Panc1 (cell line): ENCODE measurements around the gene GRM2. TPM values are rescaled to one million over a fixed set of nuclear protein-coding genes. Genes with fewer than 3 reads are reported as not detected.

Source experiments
- ATAC-seq: fragments of 200-7000 bp; cut with Tn5 transposase; 2 replicates; pipeline ENCODE4 v1.9.1; 2020; ENCODE audit warnings: mild to moderate bottlenecking, moderate library complexity
- BruUV-seq: library from RNA; stranded (reverse); fragments of 400-500 nt; replicated peaks from 2 replicates; lab custom pipeline; 2021; lab: Mats Ljungman, UMichigan
- CTCF ChIA-PET: fragments of 300-600 bp; sonication (Branson Sonifier 250); formaldehyde crosslinking; loops from one replicate; lab custom pipeline; 2022; ENCODE audit warnings: antibody characterized with exemption; lab: Charles Lee
- POLR2A ChIA-PET: fragments of 300-600 bp; sonication (Branson Sonifier 250); formaldehyde crosslinking; loops from one replicate; lab custom pipeline; 2022; ENCODE audit warnings: antibody characterized with exemption; lab: Charles Lee
- DNase-seq: peaks from one replicate; pipeline ENCODE4 v3.0.0-alpha.2; 2010; ENCODE audit warnings: low read depth, low spot score
- H3K27ac ChIP-seq: 2 replicates; pipeline ENCODE4 v1.5.1; 2011; ENCODE audit warnings: mild to moderate bottlenecking, low read length, inconsistent platforms
- H3K27me3 ChIP-seq: fragments of 200-500 bp; sonication (Bioruptor generic); 2 replicates; pipeline ENCODE4 v1.6.0; 2014; ENCODE audit warnings: low read length, inconsistent platforms; ENCODE audit not compliant: control insufficient read depth, insufficient read depth
- H3K36me3 ChIP-seq: fragments of 200-500 bp; sonication (Bioruptor generic); 2 replicates; pipeline ENCODE4 v1.5.1; 2014; ENCODE audit warnings: inconsistent platforms, mild to moderate bottlenecking, low read length, moderate library complexity; ENCODE audit not compliant: control insufficient read depth, insufficient read depth
- H3K4me1 ChIP-seq: 2 replicates; pipeline ENCODE4 v1.5.1; 2011; ENCODE audit warnings: inconsistent platforms, mild to moderate bottlenecking, low read length, moderate library complexity; ENCODE audit not compliant: control insufficient read depth, insufficient read depth
- H3K4me3 ChIP-seq, 2 experiments: 2 replicates each; pipeline ENCODE4 v1.5.1; 2011 to 2012; ENCODE audit warnings: low read depth in 2 of 2, low read length in 2 of 2, mild to moderate bottlenecking in 2 of 2, inconsistent platforms in 1 of 2, moderate library complexity in 1 of 2
- H3K9me3 ChIP-seq: fragments of 200-500 bp; sonication (Bioruptor generic); 2 replicates; pipeline ENCODE4 v1.5.1; 2014; ENCODE audit warnings: low read depth, mild to moderate bottlenecking, inconsistent platforms, low read length, moderate library complexity; ENCODE audit not compliant: control insufficient read depth, insufficient read depth
- POLR2AphosphoS5 ChIP-seq: IDR thresholded peaks from 2 replicates; pipeline ENCODE4 v1.6.1; 2012; ENCODE audit warnings: mild to moderate bottlenecking, low read depth, low read length, moderate library complexity
- REST ChIP-seq, 2 experiments: IDR thresholded peaks; 2 replicates each; pipeline ENCODE4 v1.6.1; 2011 to 2012; ENCODE audit warnings: low read depth in 2 of 2, control low read depth in 1 of 2, low read length in 1 of 2, mild to moderate bottlenecking in 1 of 2, moderate library complexity in 1 of 2; ENCODE audit not compliant: insufficient read depth in 1 of 2
- SIN3A ChIP-seq: IDR thresholded peaks from 2 replicates; pipeline ENCODE4 v1.6.1; 2012; ENCODE audit warnings: low read depth, mild to moderate bottlenecking, low read length, moderate library complexity, borderline replicate concordance; ENCODE audit not compliant: insufficient read depth
- TCF7L2 ChIP-seq: IDR thresholded peaks from 2 replicates; pipeline ENCODE4 v1.6.1; 2011; ENCODE audit warnings: mild to moderate bottlenecking, low read depth, low read length, inconsistent platforms
- in situ Hi-C: cut with HindIII; loops from 2 replicates; pipeline ENCODE4 v1.10.0; 2016; ENCODE audit warnings: low sequenced_read_pairs, low pct_unique_long_range_greater_than_20kb
- intact Hi-C: fragments of 100-400 bp; cut with micrococcal nuclease; formaldehyde crosslinking; loops from one replicate; pipeline ENCODE4 v1.10.0; 2022; ENCODE audit not compliant: unreplicated experiment
- total RNA-seq: library from RNA; stranded (reverse); gene quantifications from one replicate; pipeline ENCODE4 v1.2.1, GENCODE V29; 2021; ENCODE audit not compliant: unreplicated experiment
- TF ChIP-seq, protein P1 (sequence below): fragments of 450-650 bp; IDR thresholded peaks from 2 replicates; pipeline ENCODE4 v1.5.1; 2017; ENCODE audit warnings: mild to moderate bottlenecking

The GRM2 gene
- total RNA-seq, 1 experiment from 2014 or later = 0.21 TPM

- POLR2A ChIA-PET = no interaction called here
- Histone ChIP-seq H3K4me3 (no peak overlapping the region), H3K27me3 (no peaks in the 10 kb centered on the region), H3K9me3 (no peaks in the 10 kb centered on the region), H3K4me1 (no peaks in the 10 kb centered on the region), H3K36me3 (no peaks in the 10 kb centered on the region; the same call in 1 of the 2 replicates), H3K27ac (no peak overlapping the region)
- in situ Hi-C loops = no loop called here
- DNase-seq (no peak), ATAC-seq (no peak)
- intact Hi-C loops = no loop called here
- BruUV-seq = no TSS peak
- CTCF ChIA-PET = no interaction called here
- TF ChIP-seq TCF7L2 (no peak), REST (IDR thresholded peaks at IDR 0.05; ENCODE audit: insufficient read depth in 1 of 2, low read depth in 2 of 2, low read length in 1 of 2) (no peak), POLR2AphosphoS5 (no peak), SIN3A (no peak)
- TF ChIP-seq, protein P1, sequence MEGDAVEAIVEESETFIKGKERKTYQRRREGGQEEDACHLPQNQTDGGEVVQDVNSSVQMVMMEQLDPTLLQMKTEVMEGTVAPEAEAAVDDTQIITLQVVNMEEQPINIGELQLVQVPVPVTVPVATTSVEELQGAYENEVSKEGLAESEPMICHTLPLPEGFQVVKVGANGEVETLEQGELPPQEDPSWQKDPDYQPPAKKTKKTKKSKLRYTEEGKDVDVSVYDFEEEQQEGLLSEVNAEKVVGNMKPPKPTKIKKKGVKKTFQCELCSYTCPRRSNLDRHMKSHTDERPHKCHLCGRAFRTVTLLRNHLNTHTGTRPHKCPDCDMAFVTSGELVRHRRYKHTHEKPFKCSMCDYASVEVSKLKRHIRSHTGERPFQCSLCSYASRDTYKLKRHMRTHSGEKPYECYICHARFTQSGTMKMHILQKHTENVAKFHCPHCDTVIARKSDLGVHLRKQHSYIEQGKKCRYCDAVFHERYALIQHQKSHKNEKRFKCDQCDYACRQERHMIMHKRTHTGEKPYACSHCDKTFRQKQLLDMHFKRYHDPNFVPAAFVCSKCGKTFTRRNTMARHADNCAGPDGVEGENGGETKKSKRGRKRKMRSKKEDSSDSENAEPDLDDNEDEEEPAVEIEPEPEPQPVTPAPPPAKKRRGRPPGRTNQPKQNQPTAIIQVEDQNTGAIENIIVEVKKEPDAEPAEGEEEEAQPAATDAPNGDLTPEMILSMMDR = no peak
Measured at GRCh38 chr3:51692980-51693395, 13.9 kb upstream of the GRM2 start.

- Histone ChIP-seq H3K9me3 (no peaks in the 10 kb centered on the region), H3K36me3 (0 out of 2 replicates have a peak, but pooled peaks cover 2% of the 10 kb centered on the region), H3K27ac (no peak overlapping the region), H3K4me1 (no peaks in the 10 kb centered on the region), H3K4me3 (no peak overlapping the region), H3K27me3 (no peaks in the 10 kb centered on the region)
- no TSS peak for BruUV-seq
- DNase-seq = no peak
- in situ Hi-C loops (no loop called here), intact Hi-C loops (no loop called here)
- ATAC-seq = no peak
- TF ChIP-seq POLR2AphosphoS5 = no peak
- TF ChIP-seq SIN3A = no peak
- TF ChIP-seq, protein P1 = no peak
- no peak for TF ChIP-seq TCF7L2
- TF ChIP-seq REST (IDR thresholded peaks at IDR 0.05; ENCODE audit: insufficient read depth in 1 of 2, low read depth in 2 of 2, low read length in 1 of 2) = no peak
- ChIA-PET CTCF (no interaction called here), POLR2A (interaction anchor here (0.6 kb wide), 1 partner anchor 101 kb away, joined by 3 read pairs; no protein-coding TSS in a partner anchor)
Measured at GRCh38 chr3:51696954-51697353, 9.9 kb upstream of the GRM2 start.
